Sigmoid colon (tissue), 3 donors: ENCODE data around the gene BOD1L2.

Experiments
- CTCF ChIP-seq, 4 experiments: fragments of 450-650 bp in 3 of 4; fragments of 200-600 bp in 1 of 4; IDR thresholded peaks; one replicate each; pipeline ENCODE4 v1.5.1; 2016 to 2019; ENCODE audit warnings: antibody characterized with exemption in 4 of 4, mild to moderate bottlenecking in 3 of 4, moderate library complexity in 2 of 4
- POLR2A ChIP-seq, 2 donors: fragments of 450-650 bp; IDR thresholded peaks; one replicate each; pipeline ENCODE4 v1.6.1; 2016; ENCODE audit warnings: antibody characterized with exemption in 2 of 2, mild to moderate bottlenecking in 2 of 2, moderate library complexity in 2 of 2

- no peak for TF ChIP-seq CTCF (IDR thresholded peaks at IDR 0.05)
- no peak for TF ChIP-seq POLR2A (IDR thresholded peaks at IDR 0.05)
Observed at GRCh38 chr18:57110290-57110689, 36.6 kb upstream of the BOD1L2 start.
